Measurements from ENCODE around the gene RANBP3. TPM values are rescaled to one million over a fixed set of nuclear protein-coding genes. Genes with fewer than 3 reads are reported as not detected.

Gene RANBP3
- total RNA-seq, 1 experiment from 2014 or later = 62.4 TPM

DNA sequence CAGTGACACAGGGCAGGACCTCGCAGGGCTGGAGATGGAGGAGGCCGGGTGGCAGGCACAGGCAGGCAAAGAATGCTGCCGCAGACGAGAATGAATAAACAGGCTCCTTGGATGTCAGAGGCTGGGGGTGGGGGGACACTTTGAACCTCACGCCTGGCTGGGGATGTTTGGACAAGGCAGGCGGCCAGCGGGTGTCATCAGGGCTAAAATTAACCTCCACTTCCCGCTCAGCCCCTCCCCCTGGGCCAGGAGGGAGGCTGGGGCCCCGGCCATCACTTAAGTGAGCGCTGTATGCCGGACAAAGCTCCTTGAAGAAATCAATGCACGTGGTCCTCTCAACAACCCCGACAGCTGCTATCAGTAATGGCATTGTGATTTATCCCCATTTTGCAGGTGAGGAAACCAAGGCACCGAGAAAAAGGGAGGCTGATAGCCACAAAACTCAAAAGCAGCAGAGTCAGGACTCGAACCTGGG lies 97.3 kb downstream of the RANBP3 start:
- no peaks in the 10 kb centered on the region for H4K20me1 ChIP-seq (ENCODE audit: insufficient read depth)
- no peak overlapping the region for H3K27ac ChIP-seq (ENCODE audit: low read depth, low read length)
- H3K9me3 ChIP-seq (ENCODE audit: control insufficient read depth in 1 of 2, insufficient read depth in 1 of 2, low read depth in 1 of 2, low read length in 2 of 2) = no peaks in the 10 kb centered on the region
- ATAC-seq (no peak), DNase-seq (ENCODE audit: low read depth, low spot score) (no peak)
- H2AFZ ChIP-seq (ENCODE audit: low read depth, low read length, poor library complexity, severe bottlenecking) = no peak overlapping the region
- peak overlapping the region; percentile 19; the same call in 1 of the 2 replicates for H3K4me2 ChIP-seq (ENCODE audit: low read length)
- ChIA-PET CTCF (no interaction called here), RAD21 (ENCODE audit: low non-redundant PET in 1 of 2, low total read pairs in 2 of 2, uncharacterized antibody in 2 of 2, unreplicated experiment in 2 of 2) (no interaction called here), POLR2A (no interaction called here)
- intact Hi-C loops (cut with micrococcal nuclease) = no loop called here
- no peaks in the 10 kb centered on the region for H3K27me3 ChIP-seq (ENCODE audit: insufficient read depth, low read length)
- H3K4me3 ChIP-seq (replicated peaks in 1 of 2; ENCODE audit: low read depth in 1 of 2, low read length in 2 of 2) = no peak overlapping the region
- peaks cover 5 to 10% of the 10 kb centered on the region in 2 experiments for H3K4me1 ChIP-seq (ENCODE audit: control insufficient read depth in 1 of 2, insufficient read depth in 2 of 2, low read length in 2 of 2)
- no peaks in the 10 kb centered on the region for H3K9me2 ChIP-seq (ENCODE audit: insufficient read depth)
- no peak overlapping the region for H3K9ac ChIP-seq (ENCODE audit: low read length)
- no peaks in the 10 kb centered on the region for H3K79me2 ChIP-seq (ENCODE audit: insufficient read depth, low read length)
- TF ChIP-seq EZH2 (IDR thresholded peaks at IDR 0.05) (no peak), JUND (IDR thresholded peaks at IDR 0.05) (no peak), ELF1 (IDR thresholded peaks at IDR 0.05; ENCODE audit: borderline replicate concordance, low read depth) (no peak), SIN3A (IDR thresholded peaks at IDR 0.05; ENCODE audit: low read depth) (no peak), RAD21 (IDR thresholded peaks at IDR 0.05; ENCODE audit: low read depth) (no peak), ZFX (IDR thresholded peaks at IDR 0.05) (no peak), FOSL1 (IDR thresholded peaks at IDR 0.05; ENCODE audit: low read depth) (no peak)
- TF ChIP-seq, protein P1, sequence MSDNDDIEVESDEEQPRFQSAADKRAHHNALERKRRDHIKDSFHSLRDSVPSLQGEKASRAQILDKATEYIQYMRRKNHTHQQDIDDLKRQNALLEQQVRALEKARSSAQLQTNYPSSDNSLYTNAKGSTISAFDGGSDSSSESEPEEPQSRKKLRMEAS (IDR thresholded peaks at IDR 0.05) = no peak
- no TSS peak for BruUV-seq (replicated peaks)
- H3K36me3 ChIP-seq (ENCODE audit: control insufficient read depth in 1 of 2, insufficient read depth in 2 of 2, low read length in 2 of 2) = no peaks in the 10 kb centered on the region

DNA sequence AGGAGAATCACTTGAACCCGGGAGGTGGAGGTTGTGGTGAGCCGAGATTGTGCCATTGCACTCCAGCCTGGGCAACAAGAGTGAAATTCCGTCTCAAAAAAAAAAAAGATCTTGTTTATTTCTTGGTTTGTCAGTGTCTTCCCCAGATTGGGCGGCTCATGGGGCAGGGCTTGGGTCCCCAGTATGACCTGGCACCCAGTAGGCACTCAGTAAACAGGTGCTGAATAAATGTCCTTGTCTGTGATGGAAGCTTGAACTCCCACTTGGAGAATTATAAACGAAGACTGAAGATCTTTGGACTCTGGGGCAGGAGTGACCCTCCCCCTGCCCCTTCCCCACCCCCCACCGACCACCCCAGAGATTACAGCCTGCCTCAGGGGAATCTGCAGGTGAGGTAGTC lies 97.7 kb downstream of the RANBP3 start:
- no peak overlapping the region for H3K4me3 ChIP-seq (replicated peaks in 1 of 2; ENCODE audit: low read depth in 1 of 2, low read length in 2 of 2)
- no peak for ATAC-seq
- no peaks in the 10 kb centered on the region for H3K27me3 ChIP-seq (ENCODE audit: insufficient read depth, low read length)
- no peaks in the 10 kb centered on the region for H3K36me3 ChIP-seq (ENCODE audit: control insufficient read depth in 1 of 2, insufficient read depth in 2 of 2, low read length in 2 of 2)
- no peak for DNase-seq (ENCODE audit: low read depth, low spot score)
- POLR2A ChIA-PET = no interaction called here
- no peaks in the 10 kb centered on the region for H4K20me1 ChIP-seq (ENCODE audit: insufficient read depth)
- H2AFZ ChIP-seq (ENCODE audit: low read depth, low read length, poor library complexity, severe bottlenecking) = no peak overlapping the region
- no peaks in the 10 kb centered on the region for H3K9me3 ChIP-seq (ENCODE audit: control insufficient read depth in 1 of 2, insufficient read depth in 1 of 2, low read depth in 1 of 2, low read length in 2 of 2)
- H3K79me2 ChIP-seq (ENCODE audit: insufficient read depth, low read length) = no peaks in the 10 kb centered on the region
- H3K9ac ChIP-seq (ENCODE audit: low read length) = no peak overlapping the region
- no TSS peak for BruUV-seq (replicated peaks)
- intact Hi-C loops (cut with micrococcal nuclease) = no loop called here
- RAD21 ChIA-PET (ENCODE audit: low non-redundant PET in 1 of 2, low total read pairs in 2 of 2, uncharacterized antibody in 2 of 2, unreplicated experiment in 2 of 2) = no interaction called here
- no peak overlapping the region for H3K27ac ChIP-seq (ENCODE audit: low read depth, low read length)
- H3K9me2 ChIP-seq (ENCODE audit: insufficient read depth) = no peaks in the 10 kb centered on the region
- CTCF ChIA-PET = no interaction called here
- H3K4me2 ChIP-seq (ENCODE audit: low read length) = peak overlapping the region; percentile 19; the same call in 1 of the 2 replicates
- H3K4me1 ChIP-seq (ENCODE audit: control insufficient read depth in 1 of 2, insufficient read depth in 2 of 2, low read length in 2 of 2) = peaks cover 9 to 15% of the 10 kb centered on the region in 2 experiments
- TF ChIP-seq, protein P2, sequence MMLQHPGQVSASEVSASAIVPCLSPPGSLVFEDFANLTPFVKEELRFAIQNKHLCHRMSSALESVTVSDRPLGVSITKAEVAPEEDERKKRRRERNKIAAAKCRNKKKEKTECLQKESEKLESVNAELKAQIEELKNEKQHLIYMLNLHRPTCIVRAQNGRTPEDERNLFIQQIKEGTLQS (IDR thresholded peaks at IDR 0.05) = no peak
- no peak for TF ChIP-seq EZH2phosphoT487 (IDR thresholded peaks at IDR 0.05; ENCODE audit: borderline replicate concordance)
- no peak for TF ChIP-seq JUND (IDR thresholded peaks at IDR 0.05)
- TF ChIP-seq, protein P3, sequence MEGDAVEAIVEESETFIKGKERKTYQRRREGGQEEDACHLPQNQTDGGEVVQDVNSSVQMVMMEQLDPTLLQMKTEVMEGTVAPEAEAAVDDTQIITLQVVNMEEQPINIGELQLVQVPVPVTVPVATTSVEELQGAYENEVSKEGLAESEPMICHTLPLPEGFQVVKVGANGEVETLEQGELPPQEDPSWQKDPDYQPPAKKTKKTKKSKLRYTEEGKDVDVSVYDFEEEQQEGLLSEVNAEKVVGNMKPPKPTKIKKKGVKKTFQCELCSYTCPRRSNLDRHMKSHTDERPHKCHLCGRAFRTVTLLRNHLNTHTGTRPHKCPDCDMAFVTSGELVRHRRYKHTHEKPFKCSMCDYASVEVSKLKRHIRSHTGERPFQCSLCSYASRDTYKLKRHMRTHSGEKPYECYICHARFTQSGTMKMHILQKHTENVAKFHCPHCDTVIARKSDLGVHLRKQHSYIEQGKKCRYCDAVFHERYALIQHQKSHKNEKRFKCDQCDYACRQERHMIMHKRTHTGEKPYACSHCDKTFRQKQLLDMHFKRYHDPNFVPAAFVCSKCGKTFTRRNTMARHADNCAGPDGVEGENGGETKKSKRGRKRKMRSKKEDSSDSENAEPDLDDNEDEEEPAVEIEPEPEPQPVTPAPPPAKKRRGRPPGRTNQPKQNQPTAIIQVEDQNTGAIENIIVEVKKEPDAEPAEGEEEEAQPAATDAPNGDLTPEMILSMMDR (IDR thresholded peaks at IDR 0.05 in 2 of 3, conservative IDR thresholded peaks at IDR 0.05 in 1 of 3; ENCODE audit: borderline replicate concordance in 1 of 3, insufficient read depth in 1 of 3, low read depth in 2 of 3, low read length in 2 of 3) = no peak
- no peak for TF ChIP-seq TCF7L2 (IDR thresholded peaks at IDR 0.05; ENCODE audit: borderline replicate concordance, extremely low read depth, insufficient read depth, insufficient read length)
- TF ChIP-seq, protein P1 (IDR thresholded peaks at IDR 0.05) = no peak
- TF ChIP-seq RAD21 (IDR thresholded peaks at IDR 0.05; ENCODE audit: low read depth) = no peak
- no peak for TF ChIP-seq FOSL1 (IDR thresholded peaks at IDR 0.05; ENCODE audit: low read depth)
- TF ChIP-seq SP1 (IDR thresholded peaks at IDR 0.05; ENCODE audit: low read depth) = no peak
- TF ChIP-seq EGR1 (IDR thresholded peaks at IDR 0.05; ENCODE audit: low read depth) = no peak
- no peak for TF ChIP-seq CBX3 (IDR thresholded peaks at IDR 0.05; ENCODE audit: low read depth)
- no peak for TF ChIP-seq YY1 (IDR thresholded peaks at IDR 0.05; ENCODE audit: extremely low read depth, insufficient replicate concordance, low read depth, low read length)
- TF ChIP-seq, protein P4, sequence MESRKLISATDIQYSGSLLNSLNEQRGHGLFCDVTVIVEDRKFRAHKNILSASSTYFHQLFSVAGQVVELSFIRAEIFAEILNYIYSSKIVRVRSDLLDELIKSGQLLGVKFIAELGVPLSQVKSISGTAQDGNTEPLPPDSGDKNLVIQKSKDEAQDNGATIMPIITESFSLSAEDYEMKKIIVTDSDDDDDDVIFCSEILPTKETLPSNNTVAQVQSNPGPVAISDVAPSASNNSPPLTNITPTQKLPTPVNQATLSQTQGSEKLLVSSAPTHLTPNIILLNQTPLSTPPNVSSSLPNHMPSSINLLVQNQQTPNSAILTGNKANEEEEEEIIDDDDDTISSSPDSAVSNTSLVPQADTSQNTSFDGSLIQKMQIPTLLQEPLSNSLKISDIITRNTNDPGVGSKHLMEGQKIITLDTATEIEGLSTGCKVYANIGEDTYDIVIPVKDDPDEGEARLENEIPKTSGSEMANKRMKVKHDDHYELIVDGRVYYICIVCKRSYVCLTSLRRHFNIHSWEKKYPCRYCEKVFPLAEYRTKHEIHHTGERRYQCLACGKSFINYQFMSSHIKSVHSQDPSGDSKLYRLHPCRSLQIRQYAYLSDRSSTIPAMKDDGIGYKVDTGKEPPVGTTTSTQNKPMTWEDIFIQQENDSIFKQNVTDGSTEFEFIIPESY (IDR thresholded peaks at IDR 0.05; ENCODE audit: extremely low read depth, insufficient replicate concordance, low read length) = no peak

Data from HCT116 (cell line).